HEK293 (cell line): Measurements from ENCODE around the gene KRTAP5-7.
A peak's percentile ranks its signal among the peaks of the same experiment; 100 is the strongest.

Experiments used
- CTCF ChIA-PET: fragments of 350-600 bp; formaldehyde crosslinking; extraction: SDS; loops from one replicate; lab custom pipeline; 2021; ENCODE audit warnings: antibody characterized with exemption; lab: Yijun Ruan, JAX
- POLR2A ChIA-PET: fragments of 300-600 bp; formaldehyde crosslinking; extraction: SDS; loops from one replicate; lab custom pipeline; 2020; ENCODE audit warnings: antibody characterized with exemption, inconsistent platforms; lab: Yijun Ruan, JAX
- H3K27ac ChIP-seq: fragments of 200-500 bp; sonication (Bioruptor generic); 2 replicates; pipeline ENCODE4 v1.5.1; 2014; ENCODE audit warnings: low read depth, low read length, control low read depth, inconsistent platforms; ENCODE audit errors: extremely low read depth
- H3K36me3 ChIP-seq, 2 experiments: fragments of 200-500 bp in 1 of 2; sonication (Bioruptor generic) in 1 of 2; 1 replicate in 1 of 2; 2 replicates in 1 of 2; pipeline ENCODE4 v1.5.1; 2014 to 2017; ENCODE audit warnings: inconsistent platforms in 2 of 2, low read length in 2 of 2; ENCODE audit not compliant: control insufficient read depth in 2 of 2, insufficient read depth in 1 of 2
- H3K4me1 ChIP-seq: fragments of 200-500 bp; sonication (Bioruptor generic); 2 replicates; pipeline ENCODE4 v1.5.1; 2014; ENCODE audit warnings: mild to moderate bottlenecking, low read length, inconsistent platforms; ENCODE audit not compliant: control insufficient read depth, insufficient read depth
- H3K4me3 ChIP-seq: 2 replicates; pipeline ENCODE4 v1.5.1; 2011; ENCODE audit warnings: low read depth, mild to moderate bottlenecking, control low read depth, low read length, moderate library complexity
- H3K9me3 ChIP-seq: fragments of 200-500 bp; sonication (Bioruptor generic); 2 replicates; pipeline ENCODE4 v1.5.1; 2014; ENCODE audit warnings: low read depth, low read length, inconsistent platforms; ENCODE audit not compliant: control insufficient read depth, insufficient read depth
- FEZF1 ChIP-seq: fragments of 450-650 bp; formaldehyde crosslinking; IDR thresholded peaks from 2 replicates; pipeline ENCODE4 v1.5.1; 2016; ENCODE audit warnings: missing biosample characterization, missing genetic modification characterization
- SP2 ChIP-seq: fragments of 450-650 bp; formaldehyde crosslinking; IDR thresholded peaks from 2 replicates; pipeline ENCODE4 v1.5.1; 2016; ENCODE audit warnings: missing biosample characterization, missing genetic modification characterization
- ZFP41 ChIP-seq: fragments of 450-650 bp; formaldehyde crosslinking; IDR thresholded peaks from 2 replicates; pipeline ENCODE4 v1.5.1; 2016; ENCODE audit warnings: missing biosample characterization, missing genetic modification characterization, borderline replicate concordance
- ZNF169 ChIP-seq: fragments of 450-650 bp; formaldehyde crosslinking; IDR thresholded peaks from 2 replicates; pipeline ENCODE4 v1.5.1; 2016; ENCODE audit warnings: missing biosample characterization, missing genetic modification characterization
- ZNF214 ChIP-seq: fragments of 450-650 bp; formaldehyde crosslinking; IDR thresholded peaks from 2 replicates; pipeline ENCODE4 v1.5.1; 2017; ENCODE audit warnings: missing biosample characterization, mild to moderate bottlenecking, missing genetic modification characterization, borderline replicate concordance
- ZNF280D ChIP-seq: fragments of 450-650 bp; formaldehyde crosslinking; IDR thresholded peaks from 2 replicates; pipeline ENCODE4 v1.5.1; 2016; ENCODE audit warnings: missing biosample characterization, missing genetic modification characterization
- ZNF311 ChIP-seq: fragments of 450-650 bp; formaldehyde crosslinking; IDR thresholded peaks from 2 replicates; pipeline ENCODE4 v1.5.1; 2017; ENCODE audit warnings: missing biosample characterization, missing genetic modification characterization, borderline replicate concordance
- ZNF654 ChIP-seq: fragments of 450-650 bp; formaldehyde crosslinking; IDR thresholded peaks from 2 replicates; pipeline ENCODE4 v1.5.1; 2016; ENCODE audit warnings: low read depth, missing biosample characterization, missing genetic modification characterization
- TF ChIP-seq, protein P1 (sequence below): fragments of 450-650 bp; formaldehyde crosslinking; IDR thresholded peaks from 2 replicates; pipeline ENCODE4 v1.5.1; 2016; ENCODE audit warnings: missing biosample characterization, missing genetic modification characterization
- TF ChIP-seq, protein P2 (sequence below): fragments of 450-650 bp; formaldehyde crosslinking; IDR thresholded peaks from 2 replicates; pipeline ENCODE4 v1.5.1; 2016; ENCODE audit warnings: missing biosample characterization, missing genetic modification characterization
- TF ChIP-seq, protein P3 (sequence below): fragments of 450-650 bp; formaldehyde crosslinking; conservative IDR thresholded peaks from 2 replicates; pipeline ENCODE4 v1.5.1; 2016; ENCODE audit warnings: low read depth, missing biosample characterization, missing genetic modification characterization

Gene KRTAP5-7

DNA sequence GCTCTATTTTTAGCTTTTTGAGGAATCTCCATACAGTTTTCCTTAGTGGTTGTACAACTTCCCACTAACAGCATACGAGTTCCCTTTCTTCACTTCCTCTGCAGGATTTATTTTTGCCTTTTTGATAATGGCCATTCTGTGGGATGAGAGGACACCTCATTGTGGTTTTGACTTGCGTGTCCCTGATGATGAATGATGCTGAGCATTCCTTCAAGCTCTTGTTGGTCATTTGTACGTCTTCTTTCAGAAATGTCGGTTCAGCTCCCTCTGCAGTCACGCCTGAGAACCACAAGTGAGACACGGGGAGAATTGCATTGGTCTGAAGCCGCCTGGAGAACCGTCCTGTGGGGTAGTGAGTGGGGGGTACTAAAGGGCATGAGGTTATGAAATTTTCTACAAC, 36.3 kb downstream of the KRTAP5-7 start:
- H3K27ac ChIP-seq, result no peak overlapping the region
- ChIA-PET POLR2A (interaction anchor here (1.3 kb wide), 1 partner anchor 8 kb away, joined by 3 read pairs; no protein-coding TSS in a partner anchor), CTCF (interaction anchor here (0.6 to 1.0 kb wide), 5 partner anchors 9 to 620 kb away, joined by 3 to 5 read pairs (median 4); no protein-coding TSS in a partner anchor)
- H3K4me1 ChIP-seq, result no peaks in the 10 kb centered on the region
- no peaks in the 10 kb centered on the region for H3K36me3 ChIP-seq
- H3K9me3 ChIP-seq, result no peaks in the 10 kb centered on the region
- TF ChIP-seq ZNF311 (tag by site-specific recombination), result no peak
- TF ChIP-seq ZNF280D (tag by site-specific recombination), result no peak
- 0 out of 2 replicates have a peak, but pooled peaks have one; percentile 14 for TF ChIP-seq ZNF654
- TF ChIP-seq, protein P1, sequence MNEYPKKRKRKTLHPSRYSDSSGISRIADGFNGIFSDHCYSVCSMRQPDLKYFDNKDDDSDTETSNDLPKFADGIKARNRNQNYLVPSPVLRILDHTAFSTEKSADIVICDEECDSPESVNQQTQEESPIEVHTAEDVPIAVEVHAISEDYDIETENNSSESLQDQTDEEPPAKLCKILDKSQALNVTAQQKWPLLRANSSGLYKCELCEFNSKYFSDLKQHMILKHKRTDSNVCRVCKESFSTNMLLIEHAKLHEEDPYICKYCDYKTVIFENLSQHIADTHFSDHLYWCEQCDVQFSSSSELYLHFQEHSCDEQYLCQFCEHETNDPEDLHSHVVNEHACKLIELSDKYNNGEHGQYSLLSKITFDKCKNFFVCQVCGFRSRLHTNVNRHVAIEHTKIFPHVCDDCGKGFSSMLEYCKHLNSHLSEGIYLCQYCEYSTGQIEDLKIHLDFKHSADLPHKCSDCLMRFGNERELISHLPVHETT, result no peak
- no peak for TF ChIP-seq ZNF214 (tag by site-specific recombination)
- TF ChIP-seq FEZF1 (tag by site-specific recombination), result peak; percentile 50
- H3K4me3 ChIP-seq, result no peak overlapping the region

- Histone ChIP-seq H3K27ac (no peak overlapping the region), H3K36me3 (no peaks in the 10 kb centered on the region), H3K4me3 (no peak overlapping the region), H3K9me3 (no peaks in the 10 kb centered on the region), H3K4me1 (no peaks in the 10 kb centered on the region)
- CTCF ChIA-PET, result interaction anchor here (0.6 kb wide), 1 partner anchor 10 kb away, joined by 3 read pairs; no protein-coding TSS in a partner anchor
- TF ChIP-seq ZFP41 (tag by site-specific recombination), result no peak
- TF ChIP-seq, protein P2, sequence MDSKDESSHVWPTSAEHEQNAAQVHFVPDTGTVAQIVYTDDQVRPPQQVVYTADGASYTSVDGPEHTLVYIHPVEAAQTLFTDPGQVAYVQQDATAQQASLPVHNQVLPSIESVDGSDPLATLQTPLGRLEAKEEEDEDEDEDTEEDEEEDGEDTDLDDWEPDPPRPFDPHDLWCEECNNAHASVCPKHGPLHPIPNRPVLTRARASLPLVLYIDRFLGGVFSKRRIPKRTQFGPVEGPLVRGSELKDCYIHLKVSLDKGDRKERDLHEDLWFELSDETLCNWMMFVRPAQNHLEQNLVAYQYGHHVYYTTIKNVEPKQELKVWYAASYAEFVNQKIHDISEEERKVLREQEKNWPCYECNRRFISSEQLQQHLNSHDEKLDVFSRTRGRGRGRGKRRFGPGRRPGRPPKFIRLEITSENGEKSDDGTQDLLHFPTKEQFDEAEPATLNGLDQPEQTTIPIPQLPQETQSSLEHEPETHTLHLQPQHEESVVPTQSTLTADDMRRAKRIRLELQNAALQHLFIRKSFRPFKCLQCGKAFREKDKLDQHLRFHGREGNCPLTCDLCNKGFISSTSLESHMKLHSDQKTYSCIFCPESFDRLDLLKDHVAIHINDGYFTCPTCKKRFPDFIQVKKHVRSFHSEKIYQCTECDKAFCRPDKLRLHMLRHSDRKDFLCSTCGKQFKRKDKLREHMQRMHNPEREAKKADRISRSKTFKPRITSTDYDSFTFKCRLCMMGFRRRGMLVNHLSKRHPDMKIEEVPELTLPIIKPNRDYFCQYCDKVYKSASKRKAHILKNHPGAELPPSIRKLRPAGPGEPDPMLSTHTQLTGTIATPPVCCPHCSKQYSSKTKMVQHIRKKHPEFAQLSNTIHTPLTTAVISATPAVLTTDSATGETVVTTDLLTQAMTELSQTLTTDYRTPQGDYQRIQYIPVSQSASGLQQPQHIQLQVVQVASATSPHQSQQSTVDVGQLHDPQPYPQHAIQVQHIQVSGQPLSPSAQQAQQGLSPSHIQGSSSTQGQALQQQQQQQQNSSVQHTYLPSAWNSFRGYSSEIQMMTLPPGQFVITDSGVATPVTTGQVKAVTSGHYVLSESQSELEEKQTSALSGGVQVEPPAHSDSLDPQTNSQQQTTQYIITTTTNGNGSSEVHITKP (tag by site-specific recombination), result no peak
- POLR2A ChIA-PET, result interaction anchor here (1.3 kb wide), 1 partner anchor 7 kb away, joined by 3 read pairs; no protein-coding TSS in a partner anchor
Measured at GRCh38 chr11:71564430-71564829, 37.4 kb downstream of the KRTAP5-7 start.

DNA sequence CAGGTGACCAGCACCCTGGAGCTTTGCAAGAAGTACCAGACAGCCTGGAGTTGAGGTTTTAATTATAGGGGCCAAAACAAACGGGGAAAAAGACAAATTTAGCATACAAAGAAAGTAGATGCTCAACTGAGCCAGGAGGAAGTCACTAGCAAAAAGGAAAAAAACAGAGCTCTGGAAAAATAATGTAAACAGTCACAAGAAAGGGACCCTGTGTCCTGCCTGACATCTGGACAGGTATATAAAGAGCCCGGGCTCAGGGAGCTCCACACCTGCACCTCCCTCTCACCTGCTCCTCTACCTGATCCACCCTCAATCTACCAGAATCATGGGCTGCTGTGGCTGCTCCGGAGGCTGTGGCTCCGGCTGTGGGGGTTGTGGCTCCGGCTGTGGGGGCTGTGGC, 38.2 kb downstream of the KRTAP5-7 start, which contains the start of gene KRTAP5-10:
Gene KRTAP5-10 (plus strand): TSS at position 301 of the 400 bp plus-strand sequence. CDS start 25 bp downstream, at position 326.
- CTCF ChIA-PET, result no interaction called here

More for the DNA sequence above, 38.2 kb downstream of the KRTAP5-7 start, which contains the start of gene KRTAP5-10:
- POLR2A ChIA-PET, result no interaction called here
- Histone ChIP-seq H3K4me1 (no peaks in the 10 kb centered on the region), H3K27ac (no peak within 1 kb of the TSS), H3K9me3 (no peaks in the 10 kb centered on the region), H3K4me3 (no peak within 1 kb of the TSS), H3K36me3 (no peaks in the 10 kb centered on the region)
- TF ChIP-seq, protein P3, sequence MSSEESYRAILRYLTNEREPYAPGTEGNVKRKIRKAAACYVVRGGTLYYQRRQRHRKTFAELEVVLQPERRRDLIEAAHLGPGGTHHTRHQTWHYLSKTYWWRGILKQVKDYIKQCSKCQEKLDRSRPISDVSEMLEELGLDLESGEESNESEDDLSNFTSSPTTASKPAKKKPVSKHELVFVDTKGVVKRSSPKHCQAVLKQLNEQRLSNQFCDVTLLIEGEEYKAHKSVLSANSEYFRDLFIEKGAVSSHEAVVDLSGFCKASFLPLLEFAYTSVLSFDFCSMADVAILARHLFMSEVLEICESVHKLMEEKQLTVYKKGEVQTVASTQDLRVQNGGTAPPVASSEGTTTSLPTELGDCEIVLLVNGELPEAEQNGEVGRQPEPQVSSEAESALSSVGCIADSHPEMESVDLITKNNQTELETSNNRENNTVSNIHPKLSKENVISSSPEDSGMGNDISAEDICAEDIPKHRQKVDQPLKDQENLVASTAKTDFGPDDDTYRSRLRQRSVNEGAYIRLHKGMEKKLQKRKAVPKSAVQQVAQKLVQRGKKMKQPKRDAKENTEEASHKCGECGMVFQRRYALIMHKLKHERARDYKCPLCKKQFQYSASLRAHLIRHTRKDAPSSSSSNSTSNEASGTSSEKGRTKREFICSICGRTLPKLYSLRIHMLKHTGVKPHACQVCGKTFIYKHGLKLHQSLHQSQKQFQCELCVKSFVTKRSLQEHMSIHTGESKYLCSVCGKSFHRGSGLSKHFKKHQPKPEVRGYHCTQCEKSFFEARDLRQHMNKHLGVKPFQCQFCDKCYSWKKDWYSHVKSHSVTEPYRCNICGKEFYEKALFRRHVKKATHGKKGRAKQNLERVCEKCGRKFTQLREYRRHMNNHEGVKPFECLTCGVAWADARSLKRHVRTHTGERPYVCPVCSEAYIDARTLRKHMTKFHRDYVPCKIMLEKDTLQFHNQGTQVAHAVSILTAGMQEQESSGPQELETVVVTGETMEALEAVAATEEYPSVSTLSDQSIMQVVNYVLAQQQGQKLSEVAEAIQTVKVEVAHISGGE (tag by site-specific recombination), result no peak
- TF ChIP-seq SP2 (tag by site-specific recombination) (no peak), ZNF169 (tag by site-specific recombination) (no peak)
